Measurements from ENCODE around the gene SEPTIN2.
"Not testable (repeated sequence)": the region's sequence is repeated elsewhere in the genome, so short reads cannot be mapped to it uniquely, and the experiment has no call there.

SEPTIN2 gene

GRCh38 chr2:241309684-241310117, 6.0 kb upstream of the SEPTIN2 start:
- DNase-seq (ENCODE audit: low read depth, low spot score), result peak; percentile 83
- H3K4me3 ChIP-seq (ENCODE audit: low read length), result 0 out of 2 replicates have a peak overlapping the region, but pooled peaks have one; percentile 7

GRCh38 chr2:241310917-241311566, 4.7 kb upstream of the SEPTIN2 start:
- DNase-seq (ENCODE audit: low read depth, low spot score), result no peak
- no peak overlapping the region for H3K4me3 ChIP-seq (ENCODE audit: low read length)

- H3K4me3 ChIP-seq (ENCODE audit: low read length), result no peak overlapping the region
- DNase-seq (ENCODE audit: low read depth, low spot score), result no peak
These were observed 3.6 kb upstream of the SEPTIN2 start for GRCh38 chr2:241312082-241312481.

GRCh38 chr2:241313543-241314095, 2.1 kb upstream of the SEPTIN2 start:
- peak overlapping the region; percentile 69 for H3K4me3 ChIP-seq (ENCODE audit: low read length)
- DNase-seq (ENCODE audit: low read depth, low spot score), result no peak

- DNase-seq (ENCODE audit: low read depth, low spot score), result no peak
- H3K4me3 ChIP-seq (ENCODE audit: low read length), result peak overlapping the region; percentile 69
These were observed 1.3 kb upstream of the SEPTIN2 start for GRCh38 chr2:241314226-241315092.

GRCh38 chr2:241315093-241315878, 439 bp upstream of the SEPTIN2 start, which contains the start of gene HDLBP:
TSS of gene HDLBP (minus strand) at chr2:241315672. CDS start at chr2:241266869, 48,803 bp downstream.
- peak within 1 kb of the TSS; percentile 94 for H3K4me3 ChIP-seq (ENCODE audit: low read length)
- DNase-seq (ENCODE audit: low read depth, low spot score), result peak; percentile 98

- DNase-seq (ENCODE audit: low read depth, low spot score), result no peak
- H3K4me3 ChIP-seq (ENCODE audit: low read length), result peak overlapping the region; percentile 94
These were observed 1.1 kb downstream of the SEPTIN2 start for GRCh38 chr2:241316825-241317224.

GRCh38 chr2:241317391-241317790, 1.7 kb downstream of the SEPTIN2 start:
- peak overlapping the region; percentile 94 for H3K4me3 ChIP-seq (ENCODE audit: low read length)
- DNase-seq (ENCODE audit: low read depth, low spot score), result no peak

GRCh38 chr2:241318830-241319229, 3.1 kb downstream of the SEPTIN2 start:
- not testable (repeated sequence) for DNase-seq (ENCODE audit: low read depth, low spot score)

GRCh38 chr2:241320394-241320793, 4.7 kb downstream of the SEPTIN2 start:
- H3K4me3 ChIP-seq (ENCODE audit: low read length), result no peak overlapping the region
- no peak for DNase-seq (ENCODE audit: low read depth, low spot score)

More at GRCh38 chr2:241318830-241319229, 3.1 kb downstream of the SEPTIN2 start:
- not testable (repeated sequence) for H3K4me3 ChIP-seq (ENCODE audit: low read length)

- no peak for DNase-seq (ENCODE audit: low read depth, low spot score)
- no peak overlapping the region for H3K4me3 ChIP-seq (ENCODE audit: low read length)
These were observed 5.3 kb downstream of the SEPTIN2 start for GRCh38 chr2:241321033-241321432.

- no peak for DNase-seq (ENCODE audit: low read depth, low spot score)
- no peak overlapping the region for H3K4me3 ChIP-seq (ENCODE audit: low read length)
These were observed 6.2 kb downstream of the SEPTIN2 start for GRCh38 chr2:241321886-241322285.

- no peak overlapping the region for H3K4me3 ChIP-seq (ENCODE audit: low read length)
These were observed 8.1 kb downstream of the SEPTIN2 start for GRCh38 chr2:241323778-241324177.

GRCh38 chr2:241324775-241325174, 9.1 kb downstream of the SEPTIN2 start:
- no peak for DNase-seq (ENCODE audit: low read depth, low spot score)
- no peak overlapping the region for H3K4me3 ChIP-seq (ENCODE audit: low read length)

More at GRCh38 chr2:241323778-241324177, 8.1 kb downstream of the SEPTIN2 start:
- DNase-seq (ENCODE audit: low read depth, low spot score), result no peak

GRCh38 chr2:241325257-241325656, 9.5 kb downstream of the SEPTIN2 start:
- H3K4me3 ChIP-seq (ENCODE audit: low read length), result no peak overlapping the region

GRCh38 chr2:241329669-241330615, 14.2 kb downstream of the SEPTIN2 start:
- H3K4me3 ChIP-seq (ENCODE audit: low read length), result no peak overlapping the region
- DNase-seq (ENCODE audit: low read depth, low spot score), result no peak

More at GRCh38 chr2:241325257-241325656, 9.5 kb downstream of the SEPTIN2 start:
- no peak for DNase-seq (ENCODE audit: low read depth, low spot score)

- DNase-seq (ENCODE audit: low read depth, low spot score), result no peak
- no peak overlapping the region for H3K4me3 ChIP-seq (ENCODE audit: low read length)
These were observed 14.9 kb downstream of the SEPTIN2 start for GRCh38 chr2:241330616-241330981.

- no peak overlapping the region for H3K4me3 ChIP-seq (ENCODE audit: low read length)
- DNase-seq (ENCODE audit: low read depth, low spot score), result no peak
These were observed 19.1 kb downstream of the SEPTIN2 start for GRCh38 chr2:241334813-241335212.
